Stimulated activated CD8-positive, alpha-beta memory T cell treated with anti-CD3 and anti-CD28 coated beads, Interleukin-15, amount 100 ng/mL, for 48 hours (primary cell): Measurements from ENCODE around the gene OR10H5.
"Not testable (repeated sequence)": the region's sequence is repeated elsewhere in the genome, so short reads cannot be mapped to it uniquely, and the experiment has no call there.

Experiments
- DNase-seq, 2 donors: peaks; one replicate each; pipeline ENCODE4 v3.0.0-alpha.2; 2020; ENCODE audit warnings: low read depth in 2 of 2

The OR10H5 gene, protein sequence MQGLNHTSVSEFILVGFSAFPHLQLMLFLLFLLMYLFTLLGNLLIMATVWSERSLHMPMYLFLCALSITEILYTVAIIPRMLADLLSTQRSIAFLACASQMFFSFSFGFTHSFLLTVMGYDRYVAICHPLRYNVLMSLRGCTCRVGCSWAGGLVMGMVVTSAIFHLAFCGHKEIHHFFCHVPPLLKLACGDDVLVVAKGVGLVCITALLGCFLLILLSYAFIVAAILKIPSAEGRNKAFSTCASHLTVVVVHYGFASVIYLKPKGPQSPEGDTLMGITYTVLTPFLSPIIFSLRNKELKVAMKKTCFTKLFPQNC

DNA sequence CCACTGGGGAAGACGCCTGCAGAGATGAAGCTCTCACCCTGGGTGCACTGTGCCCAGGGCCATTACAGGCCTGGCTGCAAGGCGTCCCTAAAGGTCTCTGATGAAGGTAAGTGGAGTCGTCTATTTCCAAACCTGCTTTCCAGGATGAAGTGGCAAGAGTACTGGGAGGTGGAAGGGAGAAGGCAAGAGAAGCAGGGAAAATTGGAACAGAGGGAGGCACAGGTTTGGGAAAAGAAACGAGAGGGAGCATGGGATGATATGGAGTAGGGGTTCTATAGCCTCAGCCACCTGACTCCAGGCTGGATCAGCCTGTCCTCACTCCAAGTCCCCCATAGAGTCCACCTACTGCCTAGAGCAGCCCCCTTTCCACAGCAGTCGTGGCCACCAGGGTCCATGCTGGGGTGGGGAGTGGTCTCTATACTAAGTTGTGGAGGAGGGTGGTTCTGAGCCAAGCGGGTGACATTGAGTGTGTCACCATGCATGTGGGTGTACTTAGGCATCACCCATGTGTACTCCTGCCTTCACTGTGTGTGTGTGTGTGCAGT, at the start of gene OR10H5:
Gene OR10H5 (plus strand): TSS at position 51 of the 545 bp plus-strand sequence. CDS start 6,388 bp downstream, outside the sequence.
- no peak for DNase-seq

DNA sequence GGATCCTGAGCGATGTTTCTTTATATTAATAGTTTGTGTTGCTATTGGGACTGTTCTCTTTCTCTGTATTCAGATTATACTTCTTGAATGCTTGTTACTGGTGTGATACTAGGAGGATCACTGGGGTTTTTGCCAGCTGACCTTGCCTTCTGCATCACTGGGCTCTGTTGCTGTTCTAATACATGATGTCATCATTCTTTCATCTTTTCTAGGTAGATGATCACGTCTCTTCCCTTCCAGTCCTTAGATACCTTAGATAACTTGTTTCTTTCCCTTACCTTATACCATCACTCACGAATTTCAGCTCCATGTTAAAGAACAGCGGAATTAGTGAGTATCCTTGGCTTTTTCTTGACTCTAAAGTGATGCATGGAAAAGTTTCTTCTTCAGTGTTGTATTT, 49.7 kb upstream of the OR10H5 start, which contains the start of gene OR10H3:
Gene OR10H3 (plus strand): TSS at position 264 of the 400 bp plus-strand sequence. CDS start 3,408 bp downstream, outside the sequence.
- DNase-seq = no peak

DNA sequence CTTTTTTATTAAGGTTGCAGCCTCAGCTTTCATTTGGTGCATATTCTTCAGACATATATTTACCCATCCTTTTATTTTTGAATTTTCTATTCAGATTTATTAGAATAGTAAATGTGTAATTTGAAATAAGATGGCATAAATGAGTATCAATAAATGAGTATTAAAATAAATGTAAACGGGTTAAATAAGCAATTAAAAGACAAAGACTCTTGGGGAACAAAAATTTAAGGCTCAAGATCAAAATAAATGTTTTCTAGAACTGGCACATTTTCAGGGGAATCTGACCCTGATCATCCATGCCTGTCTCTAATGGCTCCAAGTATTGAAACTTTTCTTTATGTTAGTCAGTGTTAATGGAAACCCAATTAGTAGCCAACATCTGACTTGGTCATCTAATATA, 46.7 kb upstream of the OR10H5 start:
- no peak for DNase-seq

DNA sequence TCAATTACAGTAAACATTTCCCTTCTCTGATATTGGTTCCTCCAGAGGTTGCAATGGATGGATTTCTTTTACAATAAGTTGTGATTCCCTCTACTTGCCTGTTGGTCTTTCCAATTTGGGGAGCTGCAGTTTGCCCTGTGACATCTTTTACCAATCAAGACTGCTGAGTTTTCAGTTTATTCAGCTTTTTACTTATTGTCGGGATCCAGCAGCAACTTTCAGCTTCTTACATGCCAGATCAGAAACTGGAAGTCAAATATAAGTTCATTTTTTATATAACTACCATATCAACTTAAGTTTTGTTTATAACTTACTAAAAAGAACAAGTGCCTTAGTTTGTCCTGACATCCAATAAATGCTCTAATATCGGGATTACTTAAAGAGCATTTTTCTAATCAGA, 39.2 kb upstream of the OR10H5 start:
- DNase-seq = no peak

DNA sequence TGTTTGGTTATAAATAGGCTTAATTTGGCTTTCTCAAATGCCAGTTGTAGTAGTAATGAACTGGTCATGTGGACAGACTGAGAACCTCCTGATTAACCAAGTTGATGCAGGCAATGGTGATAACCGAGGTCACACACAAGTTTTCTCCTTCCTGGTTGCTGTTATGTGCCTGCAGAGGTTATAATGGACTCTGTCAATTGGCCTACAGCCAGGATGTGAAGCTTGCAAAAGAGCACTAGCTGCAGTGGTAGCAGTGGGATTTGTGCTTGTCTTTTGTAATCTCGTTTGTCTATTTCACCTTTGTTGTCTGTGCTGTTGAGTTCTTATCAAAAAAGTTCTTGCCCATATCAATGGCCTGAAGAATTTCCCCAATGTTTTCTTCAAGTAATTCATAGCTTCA, 29.1 kb upstream of the OR10H5 start:
- DNase-seq = no peak

DNA sequence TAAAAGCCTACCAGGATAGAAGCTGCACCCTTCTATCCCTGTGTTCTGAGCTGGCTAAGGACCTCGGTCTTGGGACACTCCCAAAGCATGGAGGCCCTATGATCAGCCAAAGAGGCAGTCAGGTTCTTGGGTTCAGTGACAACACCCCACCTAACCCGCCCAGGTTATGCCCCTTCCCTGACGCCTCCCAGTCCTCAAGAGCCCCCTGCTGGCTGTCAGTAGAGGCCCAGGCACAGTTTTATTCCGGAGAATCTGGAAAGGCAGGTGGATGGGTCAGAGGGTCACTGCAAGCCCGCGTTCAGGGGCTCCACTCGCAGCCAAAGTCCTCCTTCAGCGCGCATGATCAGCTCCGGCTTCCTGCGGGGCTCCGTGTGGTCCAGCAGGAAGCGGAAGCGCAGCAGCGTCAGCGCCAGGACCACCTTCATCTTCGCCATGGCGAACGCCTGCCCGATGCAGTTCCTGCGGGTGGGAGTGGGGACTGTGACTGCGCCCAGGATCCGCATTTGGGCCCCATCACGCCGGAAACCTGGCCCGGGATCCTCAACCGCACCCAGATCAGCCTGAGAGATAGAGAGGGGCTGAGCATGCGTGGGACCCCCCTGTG, 27.4 kb upstream of the OR10H5 start:
- DNase-seq = no peak

DNA sequence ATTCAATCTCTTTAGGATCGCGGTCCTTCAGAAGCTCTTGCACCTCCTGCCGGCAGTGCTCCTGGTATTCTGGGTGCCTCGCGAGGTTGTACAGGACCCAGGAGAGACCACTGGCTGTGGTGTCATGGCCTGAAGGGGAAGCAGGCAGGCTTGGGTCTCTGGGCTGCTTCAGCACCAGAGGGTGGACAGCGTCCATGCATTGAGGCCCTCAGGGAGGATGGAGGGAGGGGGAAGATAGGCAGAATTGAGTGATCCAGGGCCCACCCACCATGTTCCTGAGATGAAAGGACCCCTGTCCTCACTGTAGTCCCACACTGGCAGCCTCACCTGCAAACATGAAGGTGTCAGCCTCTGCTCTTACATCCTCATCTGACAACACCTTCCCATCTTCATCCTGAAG, 17.9 kb upstream of the OR10H5 start:
- no peak for DNase-seq

DNA sequence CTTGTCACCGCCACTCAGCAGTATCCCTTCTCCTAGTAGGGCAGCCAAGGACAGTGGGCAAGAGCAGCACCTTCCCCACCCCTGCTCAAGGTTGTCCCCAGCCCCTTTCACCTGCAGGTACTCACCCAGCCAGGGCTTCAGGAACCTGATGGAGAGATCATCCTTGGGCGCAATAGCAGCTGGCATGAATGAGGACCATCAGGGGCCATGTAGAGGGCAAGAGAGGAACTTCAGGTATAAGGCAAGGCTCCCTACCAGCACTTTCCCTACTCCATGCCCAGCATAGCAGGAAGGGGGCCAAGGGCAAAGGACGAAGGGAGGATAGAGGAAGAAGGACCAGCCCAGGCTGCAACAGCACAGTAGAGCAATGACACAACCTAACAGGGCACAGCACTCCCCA, 13.3 kb upstream of the OR10H5 start:
- not testable (repeated sequence) for DNase-seq

DNA sequence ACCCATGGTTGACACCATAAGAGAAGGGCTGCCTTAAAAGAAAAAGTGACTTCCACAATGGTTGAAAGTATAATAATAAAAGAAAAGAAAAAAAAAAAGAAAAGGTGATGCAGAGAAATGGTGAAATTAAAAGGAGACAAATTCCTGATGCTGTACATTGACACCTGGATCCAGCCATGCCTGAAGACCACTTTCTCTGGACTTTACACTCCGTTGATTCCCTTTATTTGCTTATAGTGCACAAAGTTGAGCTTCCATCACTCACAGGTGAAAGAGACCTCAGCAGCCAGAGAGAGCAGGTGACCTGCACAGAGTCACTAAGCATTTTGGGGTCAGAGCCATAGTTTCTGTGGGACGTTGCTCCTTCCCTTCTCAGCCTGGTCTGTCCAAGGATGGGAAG, 12.2 kb upstream of the OR10H5 start:
- no peak for DNase-seq

DNA sequence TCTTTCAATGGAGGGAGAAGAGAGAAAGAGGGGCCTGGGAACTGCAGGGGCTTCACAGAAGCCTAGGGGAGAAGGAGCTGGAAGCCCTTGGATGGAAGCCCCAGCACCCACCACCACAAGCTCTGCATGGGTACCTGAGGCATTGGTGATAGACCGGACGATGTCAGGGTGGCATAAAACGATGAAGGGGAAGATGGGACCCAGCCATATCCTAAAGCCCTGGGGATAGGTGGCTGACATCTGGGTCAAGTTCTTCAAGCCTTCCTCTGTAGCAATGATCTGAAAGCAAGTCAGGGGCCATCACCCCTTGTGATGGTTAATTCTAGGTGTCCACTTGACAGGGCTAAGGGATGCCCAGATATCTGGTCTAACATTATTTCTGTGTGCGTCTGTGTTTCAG, 11.2 kb upstream of the OR10H5 start:
- DNase-seq = no peak

DNA sequence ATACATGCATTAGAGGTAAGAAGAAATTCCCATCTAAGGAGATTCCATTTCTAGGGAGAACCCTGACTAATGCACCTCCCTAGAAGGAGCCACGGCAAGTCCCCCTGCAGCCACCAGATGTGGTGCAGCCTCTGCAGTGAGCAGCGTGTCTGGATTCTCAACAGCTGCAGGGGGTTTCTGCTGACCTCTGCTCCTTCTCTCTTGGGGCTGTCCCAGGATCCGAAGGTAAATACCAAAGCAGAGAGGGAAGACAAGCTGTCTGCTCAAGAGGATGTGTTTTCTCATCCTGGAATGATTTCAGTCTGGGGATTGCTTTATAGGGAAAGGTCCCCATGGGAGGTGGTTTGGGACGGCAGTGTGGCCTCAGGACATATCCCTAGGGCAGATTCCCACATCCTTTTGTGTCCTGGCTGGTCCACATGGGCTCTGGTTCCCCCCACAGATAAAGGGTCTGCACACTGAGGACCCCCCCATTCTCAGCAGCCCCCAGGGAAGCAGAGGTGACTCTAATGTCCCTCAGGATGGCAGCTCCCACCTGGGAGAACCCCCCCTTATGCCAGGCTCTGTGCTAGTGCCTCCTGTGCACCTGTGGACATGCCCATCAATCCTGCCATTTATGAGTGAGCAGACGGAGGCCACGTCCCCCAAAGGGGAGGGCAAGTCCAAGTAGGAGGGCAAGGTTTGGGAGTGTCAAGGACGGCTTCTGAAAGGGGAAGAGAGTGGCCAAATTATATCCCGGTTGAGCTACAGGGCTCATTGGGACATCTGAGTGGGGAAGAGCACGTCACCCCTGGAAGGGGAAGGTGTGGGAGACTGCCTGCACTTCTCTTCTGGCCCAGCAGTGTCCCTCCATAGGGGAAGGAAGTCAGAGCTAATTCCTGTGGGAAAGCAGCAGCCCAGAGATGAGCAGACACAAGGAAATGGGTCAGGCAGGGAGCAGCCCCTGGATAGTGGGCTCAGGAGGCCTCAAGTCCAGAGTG, 10.2 kb upstream of the OR10H5 start:
- DNase-seq = no peak

DNA sequence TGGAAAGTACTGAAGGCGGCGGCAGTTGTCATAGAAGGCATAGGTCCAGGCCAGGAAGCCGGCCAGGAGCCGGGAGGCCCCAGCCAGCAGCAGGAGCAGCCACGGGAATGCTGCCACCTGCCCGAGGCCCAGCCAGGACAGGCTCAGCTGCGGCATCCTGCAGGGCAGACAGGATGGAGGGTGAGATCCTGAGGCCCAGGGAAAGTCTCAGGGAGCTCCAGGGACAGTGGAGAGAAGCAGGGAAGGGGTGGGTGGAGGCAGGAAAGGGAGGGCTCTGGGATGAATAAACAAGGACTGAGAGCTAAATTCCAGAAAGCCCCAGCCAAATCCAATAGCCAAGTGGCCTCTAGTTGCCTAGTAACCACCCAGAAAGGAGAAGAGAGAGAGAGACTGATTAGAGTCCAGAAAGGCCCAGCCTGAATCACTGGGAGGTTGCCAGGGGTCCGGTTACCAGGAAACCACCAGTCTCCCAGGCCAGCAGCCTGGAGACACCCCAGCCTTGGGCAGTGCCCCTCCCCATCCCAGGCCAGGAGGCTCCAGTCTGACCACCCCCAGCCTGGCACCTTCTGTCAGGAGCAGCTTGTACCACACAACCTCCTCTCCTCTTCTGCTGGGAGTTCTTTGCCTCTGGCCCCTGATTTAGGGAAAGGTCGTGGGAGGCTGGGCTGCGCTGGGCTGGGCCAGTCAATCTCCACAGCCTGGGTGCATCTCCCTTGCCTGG, 7.5 kb upstream of the OR10H5 start:
- DNase-seq = no peak

DNA sequence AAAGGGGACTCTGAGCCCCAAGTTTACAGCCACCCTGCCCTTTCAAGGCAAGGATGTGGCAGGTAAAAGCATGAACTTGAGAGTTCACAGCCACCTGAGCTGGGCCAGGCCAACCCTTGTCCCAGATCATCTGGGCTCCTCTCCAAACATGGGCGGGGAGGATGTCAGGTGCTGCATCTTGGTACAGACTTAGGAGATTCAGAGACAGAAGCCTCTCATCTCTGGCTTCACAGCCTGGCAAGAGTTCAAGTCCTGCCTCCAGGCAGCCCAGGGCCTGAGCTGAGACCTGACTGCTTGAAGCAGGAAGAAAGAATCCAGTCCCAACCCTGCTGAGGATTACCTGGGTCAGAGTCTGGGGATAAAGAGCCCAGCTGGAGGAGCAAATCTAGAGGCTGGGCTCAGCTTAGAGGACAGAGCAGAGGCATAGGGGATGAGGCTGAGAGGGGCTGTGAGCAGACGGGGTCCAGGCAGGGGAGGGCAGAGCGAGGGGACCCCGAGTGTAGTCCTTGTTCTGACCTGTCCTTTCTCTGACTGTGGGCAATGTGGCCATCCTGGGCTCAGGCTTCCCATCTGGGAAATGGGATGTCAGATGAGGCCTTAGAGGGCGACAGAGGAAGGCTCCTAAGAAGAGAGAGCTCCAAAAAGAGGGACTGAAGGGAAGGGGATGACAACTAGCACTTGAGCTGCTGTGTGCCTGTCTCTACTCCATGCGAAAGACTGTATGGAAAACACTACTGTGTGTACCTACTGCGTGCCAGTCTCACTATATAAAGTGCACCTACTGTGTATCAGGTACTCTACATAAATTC, 6.6 kb upstream of the OR10H5 start:
- DNase-seq = no peak

DNA sequence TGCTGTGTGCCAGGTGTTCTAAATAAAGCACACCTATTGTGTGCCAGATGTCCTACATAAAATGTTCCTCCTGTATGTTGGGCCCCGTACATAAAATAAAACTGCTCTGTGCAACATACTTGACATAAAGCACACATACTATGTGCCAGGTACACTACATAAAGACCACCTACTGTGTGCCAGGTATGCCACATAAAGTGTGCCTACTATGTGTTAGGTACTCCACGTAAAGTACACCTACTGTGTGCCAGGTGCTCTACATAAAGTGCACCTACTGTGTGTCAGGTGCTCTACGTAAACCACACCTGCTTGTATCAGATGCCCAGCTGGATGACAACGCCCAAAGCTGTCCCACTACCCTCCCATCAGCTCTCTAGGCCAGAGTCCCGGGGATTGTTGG, 5.8 kb upstream of the OR10H5 start:
- DNase-seq = no peak

DNA sequence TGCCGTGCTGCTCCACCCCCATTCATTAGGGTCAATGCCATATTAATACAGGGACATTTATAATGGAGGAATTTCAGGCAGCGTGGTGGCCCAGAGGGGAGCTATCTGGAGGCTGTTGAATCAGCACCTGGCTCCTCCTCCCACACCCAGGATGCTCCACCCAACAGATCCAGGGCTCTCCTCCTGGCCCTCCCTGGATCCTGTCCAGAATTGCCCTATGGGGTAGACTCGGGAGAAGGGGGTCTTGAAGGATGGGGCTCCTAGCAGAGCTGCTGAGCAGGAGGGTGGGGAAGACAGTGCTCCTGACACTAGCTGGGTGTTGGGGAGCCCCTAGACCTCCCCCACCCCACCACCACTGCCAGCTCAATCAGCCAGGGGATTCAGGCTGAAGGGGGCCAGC, 5.2 kb upstream of the OR10H5 start:
- no peak for DNase-seq

DNA sequence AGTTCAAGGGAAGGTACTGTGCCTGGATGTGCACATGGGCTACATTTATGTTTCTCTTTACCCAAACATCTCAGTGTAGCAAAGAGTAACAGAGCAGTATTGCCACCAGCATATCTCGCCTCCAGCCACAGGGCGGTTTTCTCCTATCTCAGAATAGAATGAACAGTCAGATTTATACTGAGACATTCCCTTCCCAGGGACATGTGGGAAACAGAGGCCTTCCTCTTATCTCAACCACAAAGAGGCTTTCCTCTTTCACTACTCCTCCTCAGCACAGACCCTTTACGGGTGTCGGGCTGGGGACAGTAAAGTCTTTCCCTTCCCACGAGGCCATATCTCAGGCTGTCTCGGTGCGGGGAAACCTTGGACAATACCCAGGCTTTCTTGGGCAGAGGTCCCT, 4.6 kb upstream of the OR10H5 start:
- DNase-seq = not testable (repeated sequence)

DNA sequence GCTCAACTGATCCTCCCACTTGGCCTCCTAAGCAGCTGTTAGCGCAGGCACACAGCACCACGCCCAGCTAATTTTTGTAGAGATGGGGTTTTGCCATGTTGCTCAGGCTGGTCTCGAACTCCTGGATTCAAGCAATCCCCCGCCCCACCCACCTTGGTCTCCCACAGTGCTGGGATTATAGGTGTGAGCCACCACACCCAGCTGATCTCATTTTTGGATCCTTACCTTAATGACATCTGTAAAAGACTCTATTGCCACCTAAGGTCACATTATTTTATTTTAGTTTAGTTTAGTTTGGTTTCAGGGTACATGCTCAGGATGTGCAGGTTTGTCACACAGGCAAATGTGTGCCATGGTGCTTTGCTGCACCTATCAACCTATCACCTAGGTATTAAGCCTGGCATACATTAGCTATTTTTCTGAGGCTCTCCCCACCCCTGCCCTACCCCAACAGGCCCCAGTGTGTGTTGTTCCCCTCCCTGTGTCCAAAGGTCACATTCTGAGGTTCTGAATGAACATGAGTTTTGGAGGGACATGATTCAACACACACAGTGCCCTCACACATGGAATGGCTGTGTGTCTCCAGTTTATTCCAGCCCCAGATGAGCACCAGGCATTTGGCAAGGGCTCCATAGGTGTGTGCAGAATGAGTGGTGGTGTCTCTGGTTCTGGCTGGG, 1.3 kb downstream of the OR10H5 start:
- DNase-seq = no peak

DNA sequence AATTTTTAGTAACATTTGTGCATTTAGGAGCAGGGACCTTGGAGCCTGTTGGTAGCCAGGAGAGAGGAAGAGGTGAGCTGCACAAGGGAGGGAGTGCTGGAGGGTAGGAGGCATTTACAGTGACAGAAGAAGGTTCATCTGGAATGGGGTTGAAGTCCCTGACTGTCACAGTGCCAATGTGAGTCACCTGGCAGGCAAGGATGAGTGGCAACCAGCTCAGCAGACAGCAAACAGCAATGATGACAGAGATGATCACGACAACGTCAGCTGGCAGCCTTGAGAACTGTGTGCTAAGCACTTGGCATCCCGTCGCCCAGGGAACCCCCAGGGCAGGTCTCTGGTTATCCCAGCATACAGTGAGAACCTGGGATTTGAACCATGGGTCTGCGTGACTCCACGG, 2.6 kb downstream of the OR10H5 start:
- no peak for DNase-seq

DNA sequence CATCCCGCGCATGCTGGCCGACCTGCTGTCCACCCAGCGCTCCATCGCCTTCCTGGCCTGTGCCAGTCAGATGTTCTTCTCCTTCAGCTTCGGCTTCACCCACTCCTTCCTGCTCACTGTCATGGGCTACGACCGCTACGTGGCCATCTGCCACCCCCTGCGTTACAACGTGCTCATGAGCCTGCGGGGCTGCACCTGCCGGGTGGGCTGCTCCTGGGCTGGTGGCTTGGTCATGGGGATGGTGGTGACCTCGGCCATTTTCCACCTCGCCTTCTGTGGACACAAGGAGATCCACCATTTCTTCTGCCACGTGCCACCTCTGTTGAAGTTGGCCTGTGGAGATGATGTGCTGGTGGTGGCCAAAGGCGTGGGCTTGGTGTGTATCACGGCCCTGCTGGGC, 6.8 kb downstream of the OR10H5 start:
- DNase-seq = not testable (repeated sequence)

DNA sequence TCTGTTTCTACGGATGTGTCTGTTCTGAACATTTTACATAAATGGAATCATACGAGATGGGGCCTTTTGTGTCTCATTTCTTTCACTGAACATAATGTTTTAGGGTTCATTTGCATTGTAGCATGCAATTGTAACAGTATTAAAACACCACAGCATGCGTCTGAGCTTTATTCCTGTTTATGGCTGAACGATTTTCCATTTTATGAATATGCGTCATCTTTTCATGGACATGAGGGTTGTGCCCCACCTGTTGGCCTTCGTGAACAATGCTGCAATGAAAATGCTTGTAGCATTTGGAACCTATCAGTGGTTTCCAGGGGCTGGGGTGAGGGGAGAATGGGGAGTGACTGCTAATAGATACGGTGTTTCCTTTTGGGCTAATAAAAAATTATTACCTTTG, 22.9 kb downstream of the OR10H5 start:
- no peak for DNase-seq
